Muscle of leg (tissue), 16 donors: Measurements from ENCODE around the gene OR4A47. TPM values are rescaled to one million over a fixed set of nuclear protein-coding genes. Genes with fewer than 3 reads are reported as not detected.
"Not testable (repeated sequence)": the region's sequence is repeated elsewhere in the genome, so short reads cannot be mapped to it uniquely, and the experiment has no call there.

Experiments used
- DNase-seq: peaks from one replicate; pipeline ENCODE4 v3.0.0; 2013
- H3K27ac ChIP-seq: one replicate; pipeline ENCODE4 v1.5.1; 2013; ENCODE audit warnings: mild to moderate bottlenecking, low read length, control low read depth
- H3K27me3 ChIP-seq: one replicate; pipeline ENCODE4 v1.6.1; 2013; ENCODE audit warnings: low read length; ENCODE audit not compliant: control insufficient read depth, insufficient read depth
- H3K36me3 ChIP-seq: one replicate; pipeline ENCODE4 v1.6.1; 2013; ENCODE audit warnings: low read length; ENCODE audit not compliant: control insufficient read depth, insufficient read depth
- H3K4me1 ChIP-seq: one replicate; pipeline ENCODE4 v1.6.1; 2013; ENCODE audit warnings: low read length; ENCODE audit not compliant: control insufficient read depth, insufficient read depth
- H3K4me3 ChIP-seq: one replicate; pipeline ENCODE4 v1.5.1; 2013; ENCODE audit warnings: low read length, control low read depth
- H3K9me3 ChIP-seq: replicated peaks from 2 replicates; pipeline ENCODE4 v1.6.1; 2013; ENCODE audit warnings: low read depth, low read length; ENCODE audit not compliant: control insufficient read depth
- WGBS: methylation state at CpG from one replicate; pipeline ENCODE4 v1.1.5; 2013; ENCODE audit warnings: missing lambda C conversion rate; ENCODE audit not compliant: insufficient coverage; 5-methylcytosine and 5-hydroxymethylcytosine counted together
- long read RNA-seq, 11 donors: transcript quantifications; one replicate each; lab custom pipeline, GENCODE V29; 2026
- polyA plus RNA-seq, 8 donors: library from polyadenylated mRNA; unstranded; fragments of 120-200 nt; gene quantifications; one replicate each; pipeline versions ENCODE4 v1.2.1 to v1.2.3, GENCODE V29; 2013; ENCODE audit warnings: inconsistent platforms in 1 of 8, low replicate concordance in 1 of 8; ENCODE audit not compliant: insufficient read length in 8 of 8, insufficient read depth in 1 of 8
- total RNA-seq: library from RNA; stranded (reverse); fragments of 120-200 nt; gene quantifications from one replicate; pipeline ENCODE4 v1.2.4, GENCODE V29; 2013

The OR4A47 gene, protein sequence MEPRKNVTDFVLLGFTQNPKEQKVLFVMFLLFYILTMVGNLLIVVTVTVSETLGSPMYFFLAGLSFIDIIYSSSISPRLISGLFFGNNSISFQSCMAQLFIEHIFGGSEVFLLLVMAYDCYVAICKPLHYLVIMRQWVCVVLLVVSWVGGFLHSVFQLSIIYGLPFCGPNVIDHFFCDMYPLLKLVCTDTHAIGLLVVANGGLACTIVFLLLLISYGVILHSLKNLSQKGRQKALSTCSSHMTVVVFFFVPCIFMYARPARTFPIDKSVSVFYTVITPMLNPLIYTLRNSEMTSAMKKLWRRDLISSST
- not detected for total RNA-seq
- polyA plus RNA-seq: not detected
- long read RNA-seq, donor 1: 0 reads
- long read RNA-seq, donor 2: 0 reads
- long read RNA-seq, donor 3: 0 reads
- long read RNA-seq, donor 4: 0 reads
- long read RNA-seq, donor 5: 0 reads
- long read RNA-seq, donor 6: 0 reads
- long read RNA-seq, donor 7: 0 reads
- long read RNA-seq, donor 8: 0 reads
- long read RNA-seq, donor 9: 0 reads
- long read RNA-seq, donor 10: 0 reads
- long read RNA-seq, donor 11: 0 reads

DNA sequence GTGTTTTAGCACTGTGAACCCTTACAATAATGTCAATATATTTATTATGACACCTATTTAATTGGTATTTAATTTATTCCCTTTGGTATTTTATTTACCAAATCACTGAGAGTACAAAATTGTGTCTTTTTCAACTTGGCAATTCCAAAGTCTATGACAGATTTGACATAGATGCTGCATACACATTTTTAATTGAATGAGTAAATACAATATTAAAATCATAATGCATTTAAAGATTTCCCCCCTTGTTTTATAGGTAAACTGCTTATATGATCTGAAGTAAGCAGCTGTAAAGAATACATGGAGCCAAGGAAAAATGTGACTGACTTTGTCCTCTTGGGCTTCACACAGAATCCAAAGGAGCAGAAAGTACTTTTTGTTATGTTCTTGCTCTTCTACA lies at the start of gene OR4A47:
TSS of gene OR4A47 (plus strand) at position 301 of the 400 bp plus-strand sequence. CDS start at position 301, 0 bp downstream.
- not testable (repeated sequence) for H3K27me3 ChIP-seq, H3K4me3 ChIP-seq, H3K36me3 ChIP-seq, H3K4me1 ChIP-seq, DNase-seq, H3K27ac ChIP-seq
- peaks cover 11% of the 10 kb centered on the region for H3K9me3 ChIP-seq

DNA sequence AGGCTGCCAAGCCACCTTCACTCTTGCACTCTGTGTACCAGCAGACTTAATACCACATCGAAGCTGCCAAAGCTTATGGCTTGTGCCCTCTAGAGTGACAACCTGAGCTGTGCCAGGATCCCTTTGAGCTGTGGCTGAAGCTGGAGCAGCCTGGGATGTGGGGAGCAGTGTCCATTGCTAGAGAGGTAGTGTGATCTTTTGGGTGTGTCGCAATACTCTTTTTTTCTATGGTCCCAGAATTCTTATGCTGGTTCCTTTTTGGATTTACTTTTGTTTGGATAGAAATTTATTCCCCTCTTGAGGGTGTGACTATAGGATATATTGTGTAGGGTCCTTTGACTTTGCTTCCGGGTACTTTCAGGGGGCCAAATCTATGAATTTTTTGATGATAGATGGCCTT lies 32.7 kb upstream of the OR4A47 start:
- peaks cover 27% of the 10 kb centered on the region for H3K9me3 ChIP-seq
- 100% methylated on average over 1 of the region's 3 CpGs for WGBS
- H3K36me3 ChIP-seq, H3K4me1 ChIP-seq, H3K4me3 ChIP-seq, H3K27ac ChIP-seq, H3K27me3 ChIP-seq, DNase-seq: not testable (repeated sequence)

DNA sequence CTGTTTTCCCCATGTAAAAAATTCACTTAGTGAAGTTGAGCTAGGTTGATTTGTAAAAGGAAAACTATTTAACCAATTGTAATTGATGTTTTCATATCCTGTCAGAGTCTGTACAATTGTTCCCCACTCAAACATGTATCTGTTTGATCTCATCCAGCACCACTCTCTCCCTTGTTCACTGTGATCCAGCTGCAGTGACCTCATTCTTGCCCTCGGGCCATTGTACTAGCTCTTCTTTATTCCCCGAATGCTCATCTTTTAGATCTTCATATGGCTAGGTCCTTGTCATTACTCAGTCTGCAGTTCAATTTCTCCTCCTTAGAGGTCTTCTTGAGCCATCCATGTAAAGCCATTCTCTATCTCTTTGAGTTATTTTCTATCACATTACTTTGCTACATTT lies 14.6 kb upstream of the OR4A47 start:
- not testable (repeated sequence) for H3K4me1 ChIP-seq, H3K4me3 ChIP-seq, H3K27ac ChIP-seq, DNase-seq, H3K27me3 ChIP-seq, H3K36me3 ChIP-seq
- peaks cover 14% of the 10 kb centered on the region for H3K9me3 ChIP-seq
- WGBS: 69% methylated on average over 2 of the region's 2 CpGs

DNA sequence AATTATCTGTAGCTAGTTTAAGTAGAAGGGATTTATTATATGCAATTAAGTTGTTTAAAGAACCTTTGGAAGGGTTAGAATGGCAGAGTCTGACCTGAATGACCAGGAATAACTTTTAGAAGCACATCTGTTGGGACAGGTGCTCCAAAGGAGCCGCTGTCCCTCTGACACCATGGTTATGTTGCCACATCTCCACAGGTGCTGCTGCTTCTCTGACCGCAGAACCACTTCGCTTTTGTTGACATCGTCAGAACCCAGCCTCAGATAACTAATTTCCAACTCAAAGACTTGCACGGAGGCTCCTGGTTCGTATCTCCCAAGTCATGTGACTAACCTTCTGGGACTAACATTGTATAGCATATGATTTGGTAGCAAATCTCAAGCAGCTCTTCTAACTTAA lies 13.9 kb upstream of the OR4A47 start:
- H3K4me1 ChIP-seq, H3K27me3 ChIP-seq, H3K36me3 ChIP-seq, H3K27ac ChIP-seq, DNase-seq, H3K4me3 ChIP-seq: not testable (repeated sequence)
- H3K9me3 ChIP-seq: peaks cover 14% of the 10 kb centered on the region
- WGBS: 67% methylated on average over 1 of the region's 6 CpGs

DNA sequence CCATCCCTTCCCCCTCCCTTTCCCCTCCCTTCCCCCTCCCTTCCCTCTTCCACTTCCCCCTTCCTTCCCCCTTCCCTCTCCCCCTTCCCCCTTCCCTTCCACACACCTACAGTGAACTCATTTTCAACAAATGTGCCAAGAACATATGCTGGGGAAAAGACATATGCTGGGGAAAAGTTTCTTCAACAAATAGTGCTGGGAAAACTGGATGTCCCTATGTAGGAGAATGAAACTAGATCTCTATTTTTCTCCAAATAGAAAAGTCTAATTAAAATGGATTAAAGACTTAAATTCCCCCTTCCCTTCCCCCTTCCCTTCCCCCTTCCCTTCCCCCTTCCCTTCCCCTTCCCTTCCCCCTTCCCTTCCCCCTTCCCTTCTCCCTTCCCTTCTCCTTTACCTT lies 17.6 kb downstream of the OR4A47 start:
- H3K4me1 ChIP-seq, H3K4me3 ChIP-seq, DNase-seq, H3K9me3 ChIP-seq, H3K27me3 ChIP-seq, H3K27ac ChIP-seq, H3K36me3 ChIP-seq: not testable (repeated sequence)

DNA sequence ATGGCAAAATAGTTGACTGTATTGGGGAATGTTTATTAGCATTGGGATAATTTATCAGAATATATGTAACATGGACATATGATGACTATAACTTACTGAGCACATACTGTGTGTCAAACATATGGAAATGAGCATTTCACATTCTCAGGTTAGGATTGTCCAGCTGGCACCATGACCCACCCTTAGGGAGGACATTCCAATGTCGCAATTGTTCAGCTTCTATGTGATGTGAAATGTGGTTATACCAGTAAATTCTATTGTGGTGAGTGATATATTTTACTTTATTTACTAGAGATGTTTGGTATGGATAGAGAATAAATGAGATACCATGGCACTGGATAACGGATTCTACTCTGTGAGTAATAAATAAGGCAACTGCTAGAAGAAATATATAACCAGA lies 50.4 kb downstream of the OR4A47 start:
- no peak overlapping the region for H3K27ac ChIP-seq
- H3K9me3 ChIP-seq: peaks cover 13% of the 10 kb centered on the region
- no peak for DNase-seq
- no CpG with 5 or more reads among the region's 2 CpGs for WGBS
- no peaks in the 10 kb centered on the region for H3K4me1 ChIP-seq
- no peaks in the 10 kb centered on the region for H3K36me3 ChIP-seq
- H3K27me3 ChIP-seq: no peaks in the 10 kb centered on the region
- H3K4me3 ChIP-seq: no peak overlapping the region

Other genes starting within 250 kb of the OR4A47 start
- gene OR4X2, start 243.7 kb upstream of the OR4A47 start, total RNA-seq: not detected
- gene OR4X2, start 243.7 kb upstream of the OR4A47 start, polyA plus RNA-seq: not detected
- not detected for gene OR4X1, start 224.9 kb upstream of the OR4A47 start, total RNA-seq
- gene OR4X1, start 224.9 kb upstream of the OR4A47 start, polyA plus RNA-seq: not detected
- gene OR4S1, start 182.6 kb upstream of the OR4A47 start, total RNA-seq: not detected
- not detected for gene OR4S1, start 182.6 kb upstream of the OR4A47 start, polyA plus RNA-seq
- gene OR4C3, start 163.9 kb upstream of the OR4A47 start, total RNA-seq: not detected
- gene OR4C3, start 163.9 kb upstream of the OR4A47 start, polyA plus RNA-seq: not detected
- not detected for gene OR4C5, start 122.3 kb upstream of the OR4A47 start, total RNA-seq
- not detected for gene OR4C5, start 122.3 kb upstream of the OR4A47 start, polyA plus RNA-seq